ENCODE data around the gene DYNC1LI2.
A peak's percentile ranks its signal among the peaks of the same experiment; 100 is the strongest.

Gene DYNC1LI2

GRCh38 chr16:66735891-66736290, 15.5 kb downstream of the DYNC1LI2 start:
- peak; percentile 48 for DNase-seq

- DNase-seq, result no peak
Measured at GRCh38 chr16:66731101-66731500, 20.3 kb downstream of the DYNC1LI2 start.

GRCh38 chr16:66728804-66729203, 22.6 kb downstream of the DYNC1LI2 start:
- no peak for DNase-seq

GRCh38 chr16:66728117-66728787, 23.2 kb downstream of the DYNC1LI2 start:
- no peak for DNase-seq

GRCh38 chr16:66720766-66721165, 30.6 kb downstream of the DYNC1LI2 start:
- DNase-seq, result no peak

- DNase-seq, result no peak
Measured at GRCh38 chr16:66719246-66719645, 32.2 kb downstream of the DYNC1LI2 start.

GRCh38 chr16:66717776-66718175, 33.6 kb downstream of the DYNC1LI2 start:
- DNase-seq, result no peak

GRCh38 chr16:66717112-66717675, 34.2 kb downstream of the DYNC1LI2 start:
- DNase-seq, result no peak

GRCh38 chr16:66714654-66715307, 36.6 kb downstream of the DYNC1LI2 start:
- no peak for DNase-seq

GRCh38 chr16:66714062-66714461, 37.3 kb downstream of the DYNC1LI2 start:
- DNase-seq, result no peak

GRCh38 chr16:66713076-66713475, 38.3 kb downstream of the DYNC1LI2 start:
- no peak for DNase-seq

GRCh38 chr16:66712512-66712911, 38.9 kb downstream of the DYNC1LI2 start:
- no peak for DNase-seq

GRCh38 chr16:66711581-66711980, 39.8 kb downstream of the DYNC1LI2 start:
- DNase-seq, result no peak

GRCh38 chr16:66706506-66706880, 44.9 kb downstream of the DYNC1LI2 start:
- no peak for DNase-seq

GRCh38 chr16:66705790-66706505, 45.5 kb downstream of the DYNC1LI2 start:
- no peak for DNase-seq

GRCh38 chr16:66703406-66704215, 47.8 kb downstream of the DYNC1LI2 start:
- DNase-seq, result no peak

GRCh38 chr16:66701516-66701915, 49.9 kb downstream of the DYNC1LI2 start:
- no peak for DNase-seq

- DNase-seq, result no peak
Measured at GRCh38 chr16:66701026-66701425, 50.4 kb downstream of the DYNC1LI2 start.

- DNase-seq, result no peak
Measured at GRCh38 chr16:66699898-66700297, 51.5 kb downstream of the DYNC1LI2 start.

GRCh38 chr16:66698046-66698445, 53.4 kb downstream of the DYNC1LI2 start:
- no peak for DNase-seq

- peak; percentile 87 for DNase-seq
Measured at GRCh38 chr16:66696669-66697630, 54.5 kb downstream of the DYNC1LI2 start, which contains the start of gene CMTM4. CMTM4 (minus strand) TSS chr16:66696743; CDS start chr16:66696525, 218 bp downstream.

Data from activated CD8-positive, alpha-beta memory T cell treated with anti-CD3 and anti-CD28 coated beads, Interleukin-2, amount 50 U/mL, for 48 hours (primary cell).